HG03575 (cell line): Measurements from ENCODE around the gene CCDC51.
"Not testable (repeated sequence)": the region's sequence is repeated elsewhere in the genome, so short reads cannot be mapped to it uniquely, and the experiment has no call there.

Source experiments
- ATAC-seq: cut with Tn5 transposase; IDR thresholded peaks from one replicate; pipeline ENCODE4 v1.9.1; 2021; ENCODE audit not compliant: unreplicated experiment, insufficient number of reproducible peaks, low FRiP score; ENCODE audit errors: extremely low read depth

Gene CCDC51

GRCh38 chr3:48467110-48467454 lies 27.2 kb upstream of the CCDC51 start:
- no peak for ATAC-seq

- no peak for ATAC-seq
Measured at GRCh38 chr3:48466386-48467109, 26.6 kb upstream of the CCDC51 start.

DNA sequence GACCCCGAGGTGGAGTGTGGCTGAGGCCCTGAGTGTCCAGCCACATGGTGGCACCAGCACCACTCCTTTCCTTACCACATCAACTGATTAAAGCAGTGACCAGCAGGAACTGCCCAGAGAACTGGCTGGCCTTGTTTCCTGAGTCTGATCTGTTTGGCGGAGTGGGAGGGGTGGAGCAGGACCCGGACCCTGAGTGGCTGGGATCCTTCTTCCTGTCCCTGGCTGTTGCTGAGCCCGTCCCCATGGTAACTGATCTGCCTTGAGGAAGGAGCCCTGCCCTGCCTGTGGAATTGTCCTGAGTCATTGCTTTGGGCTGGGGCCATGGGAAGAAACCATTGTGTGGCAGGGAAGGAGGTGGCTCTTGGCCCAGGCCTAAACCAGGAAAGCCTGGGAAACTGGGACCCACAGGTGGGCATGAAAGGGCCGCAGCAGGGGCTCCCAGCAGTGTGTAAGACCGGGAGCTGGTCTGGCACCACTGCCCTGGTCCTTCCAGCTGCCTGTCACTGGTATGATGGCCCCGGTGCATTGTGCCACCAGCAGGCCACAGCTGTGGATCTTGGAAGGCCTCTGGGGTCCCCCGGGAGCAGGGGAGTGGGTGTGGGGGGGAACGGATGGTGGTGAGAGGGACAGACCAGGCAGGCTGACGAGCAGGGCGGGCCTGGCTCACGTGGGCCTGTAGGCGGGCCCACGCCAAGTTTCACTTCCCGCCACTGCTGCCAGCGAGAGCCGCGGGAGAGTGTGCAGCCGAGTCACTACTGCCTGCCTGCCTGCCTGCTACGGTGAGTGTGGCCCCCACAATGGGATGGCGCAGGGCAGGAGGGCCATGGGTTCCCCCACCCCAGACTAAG lies 25.8 kb upstream of the CCDC51 start:
- ATAC-seq, result no peak

- no peak for ATAC-seq
Measured at GRCh38 chr3:48465237-48465530, 25.3 kb upstream of the CCDC51 start.

- no peak for ATAC-seq
Measured at GRCh38 chr3:48464713-48465221, 24.8 kb upstream of the CCDC51 start.

- no peak for ATAC-seq
Measured at GRCh38 chr3:48463703-48464102, 23.8 kb upstream of the CCDC51 start.

- not testable (repeated sequence) for ATAC-seq
Measured at GRCh38 chr3:48461767-48462166, 21.8 kb upstream of the CCDC51 start.

GRCh38 chr3:48460517-48460902 lies 20.6 kb upstream of the CCDC51 start:
- ATAC-seq, result no peak

- no peak for ATAC-seq
Measured at GRCh38 chr3:48459773-48460516, 20.0 kb upstream of the CCDC51 start.

- ATAC-seq, result no peak
Measured at GRCh38 chr3:48459331-48459730, 19.4 kb upstream of the CCDC51 start.

GRCh38 chr3:48456456-48456855 lies 16.5 kb upstream of the CCDC51 start:
- ATAC-seq, result no peak

- ATAC-seq, result no peak
Measured at GRCh38 chr3:48451270-48451669, 11.4 kb upstream of the CCDC51 start.

- ATAC-seq, result no peak
Measured at GRCh38 chr3:48446425-48447193, 6.7 kb upstream of the CCDC51 start, which contains the start of gene ATRIP. ATRIP (plus strand) TSS chr3:48446737; CDS start chr3:48446846, 109 bp downstream.

DNA sequence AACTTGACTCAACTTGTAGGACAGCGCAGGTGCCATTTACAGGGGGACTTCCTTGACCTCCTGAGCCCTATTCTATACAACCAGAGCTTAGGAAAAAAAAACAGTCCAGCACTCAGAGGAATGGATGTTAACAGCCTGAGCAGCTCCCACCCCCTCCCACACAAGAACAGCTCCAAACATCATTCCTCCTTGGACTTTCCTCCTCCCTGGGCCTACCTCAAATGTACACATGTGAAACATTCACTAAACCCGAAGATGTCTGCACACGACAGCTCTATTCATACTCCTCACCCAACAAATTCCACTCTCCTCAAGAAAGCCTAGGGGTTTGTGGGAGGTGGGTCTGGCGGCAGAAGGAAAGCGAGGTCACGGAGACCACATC lies 6.1 kb upstream of the CCDC51 start:
- no peak for ATAC-seq

- ATAC-seq, result no peak
Measured at GRCh38 chr3:48445277-48445882, 5.5 kb upstream of the CCDC51 start.

DNA sequence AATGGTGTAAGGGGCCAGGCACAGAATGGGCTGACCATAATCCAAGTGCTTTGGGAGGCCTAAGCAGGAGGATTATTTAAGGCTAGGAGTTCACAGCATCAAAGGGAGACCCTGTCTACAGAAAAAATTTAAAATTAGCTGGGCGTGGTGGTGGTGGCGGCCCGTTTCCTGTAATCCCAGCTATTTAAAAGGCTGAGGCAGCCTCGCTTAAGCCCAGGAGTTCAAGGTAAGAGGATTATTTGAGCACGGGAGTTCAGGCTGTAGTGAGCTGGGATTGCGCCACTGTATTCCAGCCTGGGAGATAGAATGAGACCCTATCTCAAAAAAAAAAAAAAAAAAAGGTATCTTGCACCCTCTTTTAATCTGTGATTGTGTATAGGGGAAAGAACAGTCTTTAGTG lies 2.0 kb upstream of the CCDC51 start:
- ATAC-seq, result no peak

DNA sequence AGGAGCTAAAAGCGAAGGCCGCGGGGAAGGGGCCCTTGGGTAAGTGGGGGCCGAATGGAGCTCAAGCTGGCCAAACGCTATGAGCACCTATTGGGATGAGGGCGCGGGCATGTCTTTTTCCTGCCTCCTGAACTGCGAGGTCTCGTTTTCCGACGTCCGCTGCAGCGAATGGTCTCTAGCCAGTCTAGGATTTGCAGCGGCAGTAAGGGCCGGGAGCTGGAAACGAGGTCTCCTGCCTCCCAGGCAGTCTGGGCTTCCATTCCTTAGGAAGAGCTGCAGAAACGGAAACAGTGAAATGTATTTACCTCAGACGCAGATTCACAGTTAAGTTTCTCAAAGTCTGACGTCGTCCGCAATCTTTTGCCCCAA lies 655 bp upstream of the CCDC51 start:
- ATAC-seq, result no peak

GRCh38 chr3:48437812-48438211 lies 2.1 kb downstream of the CCDC51 start:
- no peak for ATAC-seq

DNA sequence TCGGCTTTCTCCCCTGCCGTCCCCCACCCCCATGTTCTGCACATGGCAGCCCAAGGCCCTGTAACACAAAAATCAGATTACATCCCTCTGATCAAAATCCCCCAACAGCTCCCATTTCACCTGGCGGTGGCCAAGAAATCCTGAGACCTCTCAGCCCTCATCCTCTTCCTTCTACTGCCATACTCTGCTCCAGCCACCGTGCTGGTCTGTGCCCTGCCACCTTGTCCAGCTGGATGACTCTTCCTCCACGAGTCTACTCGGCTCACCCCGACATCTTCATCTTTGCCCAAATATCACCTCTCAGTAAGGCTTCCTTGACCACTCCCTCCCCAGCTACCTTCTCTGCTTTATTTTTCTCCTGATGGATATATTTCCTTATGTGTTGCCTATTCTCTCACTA lies 3.1 kb downstream of the CCDC51 start:
- ATAC-seq, result no peak
